Neural progenitor cell (in vitro differentiated cells): ENCODE measurements around the gene PCNX2.

Source experiments
- EZH2 ChIP-seq: fragments of 200-600 bp; sonication (generic); IDR thresholded peaks from 2 replicates; pipeline ENCODE4 v1.6.1; 2017; ENCODE audit warnings: antibody characterized with exemption, mild to moderate bottlenecking, moderate library complexity
- TF ChIP-seq, protein P1 (sequence below): fragments of 200-600 bp; sonication (generic); IDR thresholded peaks from 2 replicates; pipeline ENCODE4 v1.5.1; 2017; ENCODE audit warnings: antibody characterized with exemption, mild to moderate bottlenecking

DNA sequence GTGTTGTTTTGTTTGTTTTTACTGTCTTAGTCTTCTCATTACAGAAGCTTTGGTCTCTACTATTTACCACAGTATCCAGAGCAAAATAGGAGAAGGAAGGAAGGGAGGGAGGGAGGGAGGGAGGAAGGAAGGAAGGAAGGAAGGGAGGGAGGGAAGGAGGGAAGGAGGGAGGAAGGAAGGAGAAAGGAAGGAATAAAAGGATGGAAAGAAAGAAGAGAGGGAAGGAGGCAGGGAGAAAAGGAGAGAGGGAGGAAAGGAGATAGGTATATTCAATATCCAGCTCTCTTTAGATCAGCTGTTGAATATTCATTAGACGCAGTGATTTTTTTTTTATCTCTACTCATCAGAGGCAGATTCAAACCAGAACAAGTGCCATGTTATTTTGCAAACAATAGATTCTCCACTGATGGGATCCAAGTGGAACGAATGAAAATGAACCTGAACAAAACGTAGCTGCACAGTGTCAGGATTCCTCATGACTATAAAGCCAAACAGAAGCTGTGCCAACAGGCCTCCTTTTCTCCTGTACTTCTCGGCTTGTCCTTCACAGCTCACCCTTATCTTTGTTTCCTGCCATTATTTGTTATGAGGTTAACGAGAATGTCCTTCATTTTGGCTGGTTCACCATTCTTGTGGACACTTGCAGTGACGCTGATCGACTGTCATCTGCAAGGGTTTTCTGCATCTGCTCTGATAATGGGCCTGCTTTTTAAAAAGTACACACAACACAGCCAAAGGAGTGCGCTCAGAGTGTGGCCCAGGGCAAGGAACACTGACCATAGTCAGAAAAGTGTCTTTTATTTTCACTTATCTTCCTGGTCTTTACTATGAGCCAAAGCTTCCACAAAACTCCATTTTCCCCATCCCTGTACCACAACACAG is 352.9 kb downstream of the PCNX2 start:
- TF ChIP-seq, protein P1, sequence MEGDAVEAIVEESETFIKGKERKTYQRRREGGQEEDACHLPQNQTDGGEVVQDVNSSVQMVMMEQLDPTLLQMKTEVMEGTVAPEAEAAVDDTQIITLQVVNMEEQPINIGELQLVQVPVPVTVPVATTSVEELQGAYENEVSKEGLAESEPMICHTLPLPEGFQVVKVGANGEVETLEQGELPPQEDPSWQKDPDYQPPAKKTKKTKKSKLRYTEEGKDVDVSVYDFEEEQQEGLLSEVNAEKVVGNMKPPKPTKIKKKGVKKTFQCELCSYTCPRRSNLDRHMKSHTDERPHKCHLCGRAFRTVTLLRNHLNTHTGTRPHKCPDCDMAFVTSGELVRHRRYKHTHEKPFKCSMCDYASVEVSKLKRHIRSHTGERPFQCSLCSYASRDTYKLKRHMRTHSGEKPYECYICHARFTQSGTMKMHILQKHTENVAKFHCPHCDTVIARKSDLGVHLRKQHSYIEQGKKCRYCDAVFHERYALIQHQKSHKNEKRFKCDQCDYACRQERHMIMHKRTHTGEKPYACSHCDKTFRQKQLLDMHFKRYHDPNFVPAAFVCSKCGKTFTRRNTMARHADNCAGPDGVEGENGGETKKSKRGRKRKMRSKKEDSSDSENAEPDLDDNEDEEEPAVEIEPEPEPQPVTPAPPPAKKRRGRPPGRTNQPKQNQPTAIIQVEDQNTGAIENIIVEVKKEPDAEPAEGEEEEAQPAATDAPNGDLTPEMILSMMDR: no peak
- no peak for TF ChIP-seq EZH2
